ENCODE measurements around the gene SFRP4.

The SFRP4 gene

GRCh38 chr7:37925620-37926019, 9.0 kb upstream of the SFRP4 start:
- no peak overlapping the region for H3K4me3 ChIP-seq
- TF ChIP-seq CTCF (IDR thresholded peaks at IDR 0.05) = no peak
- no peak for DNase-seq (ENCODE audit: low spot score)
- H3K27ac ChIP-seq = no peak overlapping the region

- no peak for DNase-seq (ENCODE audit: low spot score)
- no peak for TF ChIP-seq CTCF (IDR thresholded peaks at IDR 0.05)
- peak overlapping the region; percentile 16 for H3K4me3 ChIP-seq
- peak overlapping the region in 1 of 2 donors; percentile 38 for H3K27ac ChIP-seq
Observed at GRCh38 chr7:37924491-37925041, 7.9 kb upstream of the SFRP4 start.

GRCh38 chr7:37923996-37924395, 7.4 kb upstream of the SFRP4 start:
- Histone ChIP-seq H3K4me3 (peak overlapping the region; percentile 16), H3K27ac (peak overlapping the region in 1 of 2 donors; percentile 38)
- no peak for DNase-seq (ENCODE audit: low spot score)
- no peak for TF ChIP-seq CTCF (IDR thresholded peaks at IDR 0.05)

- TF ChIP-seq CTCF (IDR thresholded peaks at IDR 0.05) = no peak
- Histone ChIP-seq H3K27ac (no peak overlapping the region), H3K4me3 (peak overlapping the region; percentile 96)
- DNase-seq (ENCODE audit: low spot score) = no peak
Observed at GRCh38 chr7:37921876-37922275, 5.3 kb upstream of the SFRP4 start.

GRCh38 chr7:37920849-37921805, 4.5 kb upstream of the SFRP4 start:
- Histone ChIP-seq H3K4me3 (peak overlapping the region; percentile 96), H3K27ac (peak overlapping the region; percentile 95 to 97)
- no peak for TF ChIP-seq CTCF (IDR thresholded peaks at IDR 0.05)
- DNase-seq (ENCODE audit: low spot score) = peak; percentile 79

GRCh38 chr7:37920305-37920848, 3.8 kb upstream of the SFRP4 start, which contains the start of gene EPDR1:
Gene EPDR1, plus strand, starts transcription at chr7:37920640. Its CDS starts 300 bp downstream, at chr7:37920940.
- peak within 1 kb of the TSS; percentile 96 for H3K4me3 ChIP-seq
- TF ChIP-seq CTCF (IDR thresholded peaks at IDR 0.05) = no peak
- H3K27ac ChIP-seq = peak within 1 kb of the TSS; percentile 95 to 97
- DNase-seq (ENCODE audit: low spot score) = peak; percentile 75
